BLaER1 (cell line): Measurements from ENCODE around the gene CUBN.

Experiments
- H3K27ac ChIP-seq: shearing (Covaris generic); formaldehyde crosslinking; 2 replicates; pipeline ENCODE4 v1.8.1; 2022
- H3K27me3 ChIP-seq: shearing (Covaris generic); formaldehyde crosslinking; 2 replicates; pipeline ENCODE4 v1.8.1; 2022
- H3K36me3 ChIP-seq: shearing (Covaris generic); formaldehyde crosslinking; 2 replicates; pipeline ENCODE4 v1.8.1; 2022
- H3K4me1 ChIP-seq: shearing (Covaris generic); formaldehyde crosslinking; 2 replicates; pipeline ENCODE4 v1.8.1; 2022
- H3K4me2 ChIP-seq: shearing (Covaris generic); formaldehyde crosslinking; 2 replicates; pipeline ENCODE4 v1.8.1; 2022
- H3K4me3 ChIP-seq: shearing (Covaris generic); formaldehyde crosslinking; 2 replicates; pipeline ENCODE4 v1.8.1; 2022
- H3K9ac ChIP-seq: shearing (Covaris generic); formaldehyde crosslinking; 2 replicates; pipeline ENCODE4 v1.8.1; 2022
- H3K9me3 ChIP-seq: shearing (Covaris generic); formaldehyde crosslinking; 2 replicates; pipeline ENCODE4 v1.8.1; 2022
- H4K20me1 ChIP-seq: shearing (Covaris generic); formaldehyde crosslinking; 2 replicates; pipeline ENCODE4 v1.8.1; 2022
- Cebpa-rat ChIP-seq: shearing (Covaris generic); IDR thresholded peaks from 2 replicates; pipeline ENCODE4 v1.8.1; 2022

CUBN gene

GRCh38 chr10:16822726-16823360 is 306.8 kb downstream of the CUBN start:
- H3K4me2 ChIP-seq = no peak overlapping the region
- TF ChIP-seq Cebpa-rat = no peak
- no peaks in the 10 kb centered on the region for H3K27me3 ChIP-seq
- no peak overlapping the region; the same call in 1 of the 2 replicates for H3K4me3 ChIP-seq
- H3K9ac ChIP-seq = no peak overlapping the region
- peaks cover 22% of the 10 kb centered on the region for H3K9me3 ChIP-seq
- H3K36me3 ChIP-seq = peaks cover 11% of the 10 kb centered on the region; the same call in 1 of the 2 replicates
- no peak overlapping the region for H3K27ac ChIP-seq
- H3K4me1 ChIP-seq = peaks cover 9% of the 10 kb centered on the region
- no peaks in the 10 kb centered on the region for H4K20me1 ChIP-seq

GRCh38 chr10:16822027-16822426 is 307.6 kb downstream of the CUBN start:
- Histone ChIP-seq H4K20me1 (no peaks in the 10 kb centered on the region), H3K36me3 (peaks cover 11% of the 10 kb centered on the region; the same call in 1 of the 2 replicates), H3K4me2 (no peak overlapping the region), H3K27me3 (no peaks in the 10 kb centered on the region), H3K27ac (no peak overlapping the region), H3K4me3 (no peak overlapping the region; the same call in 1 of the 2 replicates), H3K9me3 (peaks cover 22% of the 10 kb centered on the region), H3K9ac (no peak overlapping the region), H3K4me1 (peaks cover 9% of the 10 kb centered on the region)
- TF ChIP-seq Cebpa-rat = no peak

GRCh38 chr10:16820421-16820820 is 309.2 kb downstream of the CUBN start:
- Histone ChIP-seq H3K4me1 (peaks cover 23% of the 10 kb centered on the region), H3K9me3 (peaks cover 22% of the 10 kb centered on the region), H3K27ac (no peak overlapping the region), H3K9ac (no peak overlapping the region), H3K4me3 (no peak overlapping the region), H3K4me2 (no peak overlapping the region), H4K20me1 (no peaks in the 10 kb centered on the region), H3K27me3 (no peaks in the 10 kb centered on the region), H3K36me3 (peaks cover 11% of the 10 kb centered on the region; the same call in 1 of the 2 replicates)
- no peak for TF ChIP-seq Cebpa-rat

GRCh38 chr10:16820018-16820417 is 309.6 kb downstream of the CUBN start:
- Histone ChIP-seq H3K9ac (no peak overlapping the region), H3K4me3 (no peak overlapping the region), H3K27ac (no peak overlapping the region), H3K4me2 (no peak overlapping the region), H3K27me3 (no peaks in the 10 kb centered on the region), H3K4me1 (peaks cover 27% of the 10 kb centered on the region), H3K36me3 (peaks cover 11% of the 10 kb centered on the region; the same call in 1 of the 2 replicates), H4K20me1 (no peaks in the 10 kb centered on the region), H3K9me3 (peaks cover 22% of the 10 kb centered on the region)
- no peak for TF ChIP-seq Cebpa-rat

GRCh38 chr10:16819436-16819835 is 310.2 kb downstream of the CUBN start:
- H3K4me2 ChIP-seq = no peak overlapping the region
- peaks cover 11% of the 10 kb centered on the region; the same call in 1 of the 2 replicates for H3K36me3 ChIP-seq

GRCh38 chr10:16819026-16819425 is 310.6 kb downstream of the CUBN start:
- TF ChIP-seq Cebpa-rat = no peak

More at GRCh38 chr10:16819436-16819835, 310.2 kb downstream of the CUBN start:
- Histone ChIP-seq H4K20me1 (no peaks in the 10 kb centered on the region), H3K27me3 (no peaks in the 10 kb centered on the region), H3K4me3 (no peak overlapping the region), H3K9ac (no peak overlapping the region), H3K4me1 (peaks cover 33% of the 10 kb centered on the region), H3K9me3 (peaks cover 22% of the 10 kb centered on the region), H3K27ac (no peak overlapping the region)
- no peak for TF ChIP-seq Cebpa-rat

GRCh38 chr10:16817125-16818019 is 312.2 kb downstream of the CUBN start, which contains the start of gene RSU1:
Gene RSU1 (minus strand): TSS chr10:16817424. CDS start chr10:16817081, 343 bp downstream.
- Histone ChIP-seq H3K4me1 (peaks cover 37% of the 10 kb centered on the region), H4K20me1 (no peaks in the 10 kb centered on the region), H3K9me3 (peaks cover 11% of the 10 kb centered on the region), H3K4me3 (peak within 1 kb of the TSS; percentile 70), H3K9ac (peak within 1 kb of the TSS; percentile 83), H3K36me3 (peaks cover 4% of the 10 kb centered on the region; the same call in 1 of the 2 replicates), H3K27me3 (no peaks in the 10 kb centered on the region), H3K27ac (peak within 1 kb of the TSS; percentile 86), H3K4me2 (peak within 1 kb of the TSS; percentile 98)
- peak; percentile 99 for TF ChIP-seq Cebpa-rat

More at GRCh38 chr10:16819026-16819425, 310.6 kb downstream of the CUBN start:
- H3K27ac ChIP-seq = no peak overlapping the region
- H3K9ac ChIP-seq = no peak overlapping the region
- peaks cover 37% of the 10 kb centered on the region for H3K4me1 ChIP-seq
- no peak overlapping the region for H3K4me2 ChIP-seq
- H3K36me3 ChIP-seq = peaks cover 11% of the 10 kb centered on the region; the same call in 1 of the 2 replicates
- no peaks in the 10 kb centered on the region for H3K27me3 ChIP-seq
- H3K4me3 ChIP-seq = no peak overlapping the region
- peaks cover 22% of the 10 kb centered on the region for H3K9me3 ChIP-seq
- no peaks in the 10 kb centered on the region for H4K20me1 ChIP-seq

GRCh38 chr10:16816830-16817124 is 312.8 kb downstream of the CUBN start:
- Histone ChIP-seq H3K36me3 (0 out of 2 replicates have a peak, but pooled peaks cover 3% of the 10 kb centered on the region), H3K4me1 (peaks cover 42% of the 10 kb centered on the region), H3K27ac (peak overlapping the region; percentile 38), H3K27me3 (no peaks in the 10 kb centered on the region), H4K20me1 (no peaks in the 10 kb centered on the region), H3K4me2 (peak overlapping the region; percentile 98), H3K9me3 (peaks cover 5% of the 10 kb centered on the region), H3K9ac (peak overlapping the region; percentile 80), H3K4me3 (peak overlapping the region; percentile 70)
- TF ChIP-seq Cebpa-rat = no peak

GRCh38 chr10:16816171-16816570 is 313.4 kb downstream of the CUBN start:
- H3K9ac ChIP-seq = peak overlapping the region; percentile 80
- H3K4me3 ChIP-seq = peak overlapping the region; percentile 70
- H4K20me1 ChIP-seq = no peaks in the 10 kb centered on the region
- no peak overlapping the region; the same call in 1 of the 2 replicates for H3K27ac ChIP-seq
- H3K27me3 ChIP-seq = no peaks in the 10 kb centered on the region
- H3K36me3 ChIP-seq = peaks cover 7% of the 10 kb centered on the region; the same call in 1 of the 2 replicates
- TF ChIP-seq Cebpa-rat = no peak
- H3K9me3 ChIP-seq = no peaks in the 10 kb centered on the region
- peaks cover 46% of the 10 kb centered on the region for H3K4me1 ChIP-seq
- H3K4me2 ChIP-seq = peak overlapping the region; percentile 98

- no peak for TF ChIP-seq Cebpa-rat
- H3K9me3 ChIP-seq = no peaks in the 10 kb centered on the region
- no peaks in the 10 kb centered on the region for H4K20me1 ChIP-seq
- H3K4me3 ChIP-seq = no peak overlapping the region
- H3K9ac ChIP-seq = no peak overlapping the region
- peaks cover 46% of the 10 kb centered on the region for H3K4me1 ChIP-seq
- H3K4me2 ChIP-seq = peak overlapping the region; percentile 98
- no peaks in the 10 kb centered on the region for H3K27me3 ChIP-seq
- H3K36me3 ChIP-seq = peaks cover 16% of the 10 kb centered on the region
- no peak overlapping the region for H3K27ac ChIP-seq
Observed at GRCh38 chr10:16814012-16814411, 315.6 kb downstream of the CUBN start.
